ENCODE data around the gene RFXANK. TPM values are rescaled to one million over a fixed set of nuclear protein-coding genes. Genes with fewer than 3 reads are reported as not detected.
A peak's percentile ranks its signal among the peaks of the same experiment; 100 is the strongest.
"Not testable (repeated sequence)": the region's sequence is repeated elsewhere in the genome, so short reads cannot be mapped to it uniquely, and the experiment has no call there.

Gene RFXANK
- total and polyA plus RNA-seq, 4 donors: 46.6 to 148 (median 98.6) TPM

DNA sequence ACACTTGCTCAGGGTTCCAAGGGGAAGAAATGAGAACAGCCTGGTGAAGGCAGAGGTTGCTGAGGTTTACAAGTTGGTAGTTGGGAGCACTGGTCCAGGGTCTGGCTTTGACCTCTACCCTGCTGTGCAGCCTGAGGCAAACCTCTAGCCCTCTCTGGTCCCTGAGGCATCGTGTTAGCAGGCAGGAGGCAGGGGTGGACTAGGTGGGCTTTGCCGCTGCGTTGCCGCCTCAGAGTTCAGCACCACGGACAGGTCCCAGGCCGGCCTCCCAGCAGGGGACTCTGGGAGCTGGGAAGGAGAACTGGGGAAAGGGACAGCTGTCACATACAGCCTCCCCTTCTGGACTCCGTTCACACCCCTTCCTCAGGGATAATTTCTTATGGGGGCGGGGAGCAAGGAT, 22.8 kb downstream of the RFXANK start:
- no peaks in the 10 kb centered on the region for H3K36me3 ChIP-seq (ENCODE audit: control insufficient read depth in 4 of 4, insufficient read depth in 4 of 4, low read length in 4 of 4)
- no peak overlapping the region for H3K9ac ChIP-seq (ENCODE audit: insufficient read depth in 1 of 2, low read length in 2 of 2)
- H3K4me1 ChIP-seq (ENCODE audit: control insufficient read depth in 5 of 5, insufficient read depth in 5 of 5, low read length in 5 of 5): peaks cover 0 to 2% (median 0%) of the 10 kb centered on the region in 5 donors
- H3K27ac ChIP-seq (ENCODE audit: low read depth in 1 of 2, low read length in 1 of 2): no peak overlapping the region
- WGBS, 2 donors: 2% methylated on average over 8 of the region's 8 CpGs
- TF ChIP-seq, protein P1, sequence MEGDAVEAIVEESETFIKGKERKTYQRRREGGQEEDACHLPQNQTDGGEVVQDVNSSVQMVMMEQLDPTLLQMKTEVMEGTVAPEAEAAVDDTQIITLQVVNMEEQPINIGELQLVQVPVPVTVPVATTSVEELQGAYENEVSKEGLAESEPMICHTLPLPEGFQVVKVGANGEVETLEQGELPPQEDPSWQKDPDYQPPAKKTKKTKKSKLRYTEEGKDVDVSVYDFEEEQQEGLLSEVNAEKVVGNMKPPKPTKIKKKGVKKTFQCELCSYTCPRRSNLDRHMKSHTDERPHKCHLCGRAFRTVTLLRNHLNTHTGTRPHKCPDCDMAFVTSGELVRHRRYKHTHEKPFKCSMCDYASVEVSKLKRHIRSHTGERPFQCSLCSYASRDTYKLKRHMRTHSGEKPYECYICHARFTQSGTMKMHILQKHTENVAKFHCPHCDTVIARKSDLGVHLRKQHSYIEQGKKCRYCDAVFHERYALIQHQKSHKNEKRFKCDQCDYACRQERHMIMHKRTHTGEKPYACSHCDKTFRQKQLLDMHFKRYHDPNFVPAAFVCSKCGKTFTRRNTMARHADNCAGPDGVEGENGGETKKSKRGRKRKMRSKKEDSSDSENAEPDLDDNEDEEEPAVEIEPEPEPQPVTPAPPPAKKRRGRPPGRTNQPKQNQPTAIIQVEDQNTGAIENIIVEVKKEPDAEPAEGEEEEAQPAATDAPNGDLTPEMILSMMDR (IDR thresholded peaks at IDR 0.05; ENCODE audit: control extremely low read depth, extremely low read depth): no peak
- H3K27me3 ChIP-seq (ENCODE audit: control insufficient read depth in 3 of 3, insufficient read depth in 3 of 3, low read length in 2 of 3): peaks cover 7 to 32% (median 22%) of the 10 kb centered on the region in 3 donors
- H3K4me3 ChIP-seq: no peak overlapping the region
- ATAC-seq (ENCODE audit: insufficient read depth, low FRiP score) (no peak), DNase-seq (peak; percentile 65 to 81 (median 75))
- H3K9me3 ChIP-seq (ENCODE audit: control insufficient read depth in 4 of 4, insufficient read depth in 3 of 4, low read length in 3 of 4): peaks cover 0 to 1% (median 0%) of the 10 kb centered on the region in 4 donors

DNA sequence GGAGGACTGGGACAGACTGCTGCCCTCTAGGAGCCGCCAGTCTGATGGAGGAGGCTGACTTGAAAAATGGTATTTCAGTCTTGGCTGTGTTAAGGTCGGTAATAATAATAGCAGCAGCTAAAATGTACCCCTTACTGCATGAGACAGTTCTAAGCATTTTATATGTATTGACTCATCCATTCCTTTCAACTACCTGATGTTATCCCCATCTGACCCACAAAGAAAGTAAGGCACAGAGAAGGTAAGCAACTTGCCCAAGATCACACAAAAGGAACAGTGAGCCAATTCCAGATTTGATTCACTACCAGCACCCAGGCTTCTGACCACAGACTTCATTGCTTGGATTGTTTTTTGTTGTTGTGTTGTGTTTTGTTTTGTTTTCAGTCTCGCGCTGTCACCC, 23.7 kb downstream of the RFXANK start:
- Histone ChIP-seq H3K27ac (ENCODE audit: low read depth in 1 of 2, low read length in 1 of 2) (no peak overlapping the region), H3K27me3 (ENCODE audit: control insufficient read depth in 3 of 3, insufficient read depth in 3 of 3, low read length in 2 of 3) (peaks cover 7 to 32% (median 22%) of the 10 kb centered on the region in 3 donors), H3K9me3 (ENCODE audit: control insufficient read depth in 4 of 4, insufficient read depth in 3 of 4, low read length in 3 of 4) (peaks cover 0 to 1% (median 0%) of the 10 kb centered on the region in 4 donors), H3K9ac (ENCODE audit: insufficient read depth in 1 of 2, low read length in 2 of 2) (no peak overlapping the region), H3K4me3 (no peak overlapping the region), H3K36me3 (ENCODE audit: control insufficient read depth in 4 of 4, insufficient read depth in 4 of 4, low read length in 4 of 4) (no peaks in the 10 kb centered on the region), H3K4me1 (ENCODE audit: control insufficient read depth in 5 of 5, insufficient read depth in 5 of 5, low read length in 5 of 5) (peaks cover 0 to 2% (median 0%) of the 10 kb centered on the region in 5 donors)
- WGBS, 2 donors: 72 to 80% methylated on average over 4 of the region's 4 CpGs
- DNase-seq (no peak), ATAC-seq (ENCODE audit: insufficient read depth, low FRiP score) (no peak)
- TF ChIP-seq, protein P1 (IDR thresholded peaks at IDR 0.05; ENCODE audit: control extremely low read depth, extremely low read depth): no peak

DNA sequence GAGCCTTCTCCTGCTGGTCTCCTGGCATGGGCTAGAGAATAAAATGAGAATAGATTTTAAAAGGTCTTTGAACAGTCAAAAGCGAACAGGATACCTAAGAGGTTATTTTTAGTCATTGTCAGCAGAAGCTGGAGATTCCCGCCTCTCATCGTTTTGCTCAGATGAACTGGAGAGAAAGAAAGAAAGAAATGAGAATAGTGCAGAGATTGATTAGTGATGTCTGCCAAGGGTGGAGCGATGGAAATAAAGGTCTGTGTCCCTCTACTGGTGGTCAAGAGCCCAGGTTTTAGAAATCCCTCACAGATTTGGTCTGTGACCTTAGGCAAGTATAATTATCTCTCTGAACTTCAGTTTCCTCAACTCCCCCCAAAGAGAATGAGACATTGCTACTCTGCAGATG, 25.0 kb downstream of the RFXANK start:
- TF ChIP-seq, protein P1 (IDR thresholded peaks at IDR 0.05; ENCODE audit: control extremely low read depth, extremely low read depth): no peak
- WGBS, 2 donors: 59 to 71% methylated on average over 4 of the region's 4 CpGs
- ATAC-seq (ENCODE audit: insufficient read depth, low FRiP score): no peak
- no peak overlapping the region for H3K27ac ChIP-seq (ENCODE audit: low read depth in 1 of 2, low read length in 1 of 2)
- no peak for DNase-seq
- H3K9me3 ChIP-seq (ENCODE audit: control insufficient read depth in 4 of 4, insufficient read depth in 3 of 4, low read length in 3 of 4): peaks cover 0 to 1% (median 0%) of the 10 kb centered on the region in 4 donors
- H3K36me3 ChIP-seq (ENCODE audit: control insufficient read depth in 4 of 4, insufficient read depth in 4 of 4, low read length in 4 of 4): no peaks in the 10 kb centered on the region
- H3K4me1 ChIP-seq (ENCODE audit: control insufficient read depth in 5 of 5, insufficient read depth in 5 of 5, low read length in 5 of 5): peaks cover 0 to 2% (median 0%) of the 10 kb centered on the region in 5 donors
- H3K4me3 ChIP-seq: no peak overlapping the region
- no peak overlapping the region for H3K9ac ChIP-seq (ENCODE audit: insufficient read depth in 1 of 2, low read length in 2 of 2)
- peaks cover 4 to 23% (median 16%) of the 10 kb centered on the region in 3 donors for H3K27me3 ChIP-seq (ENCODE audit: control insufficient read depth in 3 of 3, insufficient read depth in 3 of 3, low read length in 2 of 3)

DNA sequence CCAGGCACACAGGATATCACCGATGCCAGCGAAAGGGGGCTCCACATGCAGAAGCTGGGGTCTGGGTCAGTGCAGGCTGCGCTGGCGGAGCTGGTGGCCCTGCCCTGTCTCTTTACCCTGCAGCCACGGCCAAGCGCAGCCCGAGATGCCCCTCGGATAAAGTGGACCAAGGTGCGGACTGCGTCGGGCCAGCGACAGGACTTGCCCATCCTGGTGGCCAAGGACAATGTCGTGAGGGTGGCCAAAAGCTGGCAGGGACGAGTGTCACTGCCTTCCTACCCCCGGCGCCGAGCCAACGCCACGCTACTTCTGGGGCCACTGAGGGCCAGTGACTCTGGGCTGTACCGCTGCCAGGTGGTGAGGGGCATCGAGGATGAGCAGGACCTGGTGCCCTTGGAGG, 26.9 kb downstream of the RFXANK start:
- TF ChIP-seq, protein P1 (IDR thresholded peaks at IDR 0.05; ENCODE audit: control extremely low read depth, extremely low read depth): no peak
- Histone ChIP-seq H3K9me3 (ENCODE audit: control insufficient read depth in 4 of 4, insufficient read depth in 3 of 4, low read length in 3 of 4) (peaks cover 0 to 1% (median 0%) of the 10 kb centered on the region in 4 donors), H3K36me3 (ENCODE audit: control insufficient read depth in 4 of 4, insufficient read depth in 4 of 4, low read length in 4 of 4) (no peaks in the 10 kb centered on the region), H3K4me3 (no peak overlapping the region), H3K27ac (ENCODE audit: low read depth in 1 of 2, low read length in 1 of 2) (no peak overlapping the region), H3K9ac (ENCODE audit: insufficient read depth in 1 of 2, low read length in 2 of 2) (no peak overlapping the region), H3K4me1 (ENCODE audit: control insufficient read depth in 5 of 5, insufficient read depth in 5 of 5, low read length in 5 of 5) (peaks cover 0 to 2% (median 0%) of the 10 kb centered on the region in 5 donors), H3K27me3 (ENCODE audit: control insufficient read depth in 3 of 3, insufficient read depth in 3 of 3, low read length in 2 of 3) (peaks cover 2 to 9% (median 4%) of the 10 kb centered on the region in 3 donors)
- ATAC-seq (ENCODE audit: insufficient read depth, low FRiP score): no peak
- no peak for DNase-seq
- 84 to 90% methylated on average over 21 of the region's 21 CpGs for WGBS, 2 donors

DNA sequence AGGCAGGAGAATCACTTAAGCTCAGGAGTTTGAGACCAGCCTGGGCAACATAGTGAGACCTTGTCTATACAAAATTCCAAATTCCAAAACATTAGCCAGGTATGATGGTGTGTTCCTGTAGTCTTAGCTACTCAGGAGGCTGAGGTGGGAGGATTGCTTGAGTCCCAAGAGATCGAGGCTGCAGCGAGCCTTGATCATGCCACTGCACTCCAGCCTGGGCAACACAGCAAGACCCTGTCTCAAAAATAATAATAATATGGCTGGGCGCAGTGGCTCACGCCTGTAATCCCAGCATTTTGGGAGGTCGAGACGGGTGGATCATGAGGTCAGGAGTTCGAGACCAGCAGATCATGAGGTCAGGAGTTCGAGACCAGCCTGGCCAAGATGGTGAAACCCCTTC, 28.9 kb downstream of the RFXANK start:
- H3K36me3 ChIP-seq (ENCODE audit: control insufficient read depth in 4 of 4, insufficient read depth in 4 of 4, low read length in 4 of 4); H3K9ac ChIP-seq (ENCODE audit: insufficient read depth in 1 of 2, low read length in 2 of 2); ATAC-seq (ENCODE audit: insufficient read depth, low FRiP score); DNase-seq; H3K27ac ChIP-seq (ENCODE audit: low read depth in 1 of 2, low read length in 1 of 2); H3K4me1 ChIP-seq (ENCODE audit: control insufficient read depth in 5 of 5, insufficient read depth in 5 of 5, low read length in 5 of 5); H3K9me3 ChIP-seq (ENCODE audit: control insufficient read depth in 4 of 4, insufficient read depth in 3 of 4, low read length in 3 of 4); H3K4me3 ChIP-seq: not testable (repeated sequence)
- 81 to 93% methylated on average over 8 of the region's 8 CpGs for WGBS, 2 donors
- peaks cover 0 to 19% (median 4%) of the 10 kb centered on the region in 3 donors for H3K27me3 ChIP-seq (ENCODE audit: control insufficient read depth in 3 of 3, insufficient read depth in 3 of 3, low read length in 2 of 3)
